Neural progenitor cell (in vitro differentiated cells): ENCODE results near the gene EEF2KMT.

Source experiments
- EZH2 ChIP-seq: fragments of 200-600 bp; sonication (generic); IDR thresholded peaks from 2 replicates; pipeline ENCODE4 v1.6.1; 2017; ENCODE audit warnings: antibody characterized with exemption, mild to moderate bottlenecking, moderate library complexity
- EZH2phosphoT487 ChIP-seq: fragments of 200-600 bp; sonication (generic); IDR thresholded peaks from 2 replicates; pipeline ENCODE4 v1.6.1; 2017; ENCODE audit warnings: antibody characterized with exemption
- TF ChIP-seq, protein P1 (sequence below): fragments of 200-600 bp; sonication (generic); IDR thresholded peaks from 2 replicates; pipeline ENCODE4 v1.5.1; 2017; ENCODE audit warnings: antibody characterized with exemption, mild to moderate bottlenecking

DNA sequence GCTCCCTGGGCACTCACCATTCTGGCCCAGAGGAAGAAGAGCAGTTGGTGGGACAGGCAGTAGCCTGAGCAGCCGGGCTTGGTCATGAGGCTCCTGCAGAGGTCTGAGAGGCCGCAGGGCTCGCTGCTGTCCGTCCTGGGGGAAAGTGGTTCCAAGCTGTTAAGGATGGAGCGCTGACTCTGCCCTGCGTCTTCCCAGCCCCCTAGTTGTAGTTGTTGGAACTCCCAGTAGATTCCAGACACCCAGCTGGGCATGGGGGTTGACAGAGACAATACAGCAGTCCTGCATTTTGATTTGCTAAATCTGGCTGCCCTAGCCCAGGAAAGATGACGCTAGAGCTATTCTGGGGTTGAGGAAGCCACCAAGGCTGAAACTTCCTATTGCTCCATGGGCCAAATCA, 39.1 kb downstream of the EEF2KMT start:
- TF ChIP-seq, protein P1, sequence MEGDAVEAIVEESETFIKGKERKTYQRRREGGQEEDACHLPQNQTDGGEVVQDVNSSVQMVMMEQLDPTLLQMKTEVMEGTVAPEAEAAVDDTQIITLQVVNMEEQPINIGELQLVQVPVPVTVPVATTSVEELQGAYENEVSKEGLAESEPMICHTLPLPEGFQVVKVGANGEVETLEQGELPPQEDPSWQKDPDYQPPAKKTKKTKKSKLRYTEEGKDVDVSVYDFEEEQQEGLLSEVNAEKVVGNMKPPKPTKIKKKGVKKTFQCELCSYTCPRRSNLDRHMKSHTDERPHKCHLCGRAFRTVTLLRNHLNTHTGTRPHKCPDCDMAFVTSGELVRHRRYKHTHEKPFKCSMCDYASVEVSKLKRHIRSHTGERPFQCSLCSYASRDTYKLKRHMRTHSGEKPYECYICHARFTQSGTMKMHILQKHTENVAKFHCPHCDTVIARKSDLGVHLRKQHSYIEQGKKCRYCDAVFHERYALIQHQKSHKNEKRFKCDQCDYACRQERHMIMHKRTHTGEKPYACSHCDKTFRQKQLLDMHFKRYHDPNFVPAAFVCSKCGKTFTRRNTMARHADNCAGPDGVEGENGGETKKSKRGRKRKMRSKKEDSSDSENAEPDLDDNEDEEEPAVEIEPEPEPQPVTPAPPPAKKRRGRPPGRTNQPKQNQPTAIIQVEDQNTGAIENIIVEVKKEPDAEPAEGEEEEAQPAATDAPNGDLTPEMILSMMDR, result peak; percentile 61
- TF ChIP-seq EZH2 (no peak), EZH2phosphoT487 (no peak)
